ENCODE data around the gene NTRK2. TPM values are rescaled to one million over a fixed set of nuclear protein-coding genes. Genes with fewer than 3 reads are reported as not detected.

NTRK2 gene
- total RNA-seq, 1 donor from 2014 or later = 0.07 TPM

DNA sequence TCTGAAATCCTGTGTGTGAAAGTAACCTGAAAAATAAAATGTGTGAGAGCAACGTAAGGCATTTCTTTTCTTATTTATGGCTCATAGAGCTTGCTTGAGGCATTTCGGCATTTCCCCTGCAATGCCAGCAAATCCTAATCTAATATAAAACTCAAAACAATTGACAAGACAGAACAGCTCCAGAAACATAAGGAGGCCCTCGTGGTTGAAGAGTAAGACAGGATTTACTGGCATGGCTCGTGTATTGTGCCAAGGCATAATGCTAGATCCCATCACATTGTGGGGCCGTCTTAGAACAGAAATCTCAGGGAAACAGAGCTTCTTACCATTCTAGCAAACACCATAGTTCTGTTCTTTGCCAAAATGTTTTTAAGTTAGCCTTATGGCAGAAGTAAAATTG, 166.2 kb downstream of the NTRK2 start:
- ChIA-PET POLR2A (no interaction called here), CTCF (no interaction called here)
- DNase-seq (no peak), ATAC-seq (ENCODE audit: low read depth) (no peak)
- Mint-ChIP-seq H3K27ac (no peak overlapping the region), H3K36me3 (ENCODE audit: low read depth) (no peaks in the 10 kb centered on the region), H3K9me3 (no peaks in the 10 kb centered on the region), H3K4me1 (no peaks in the 10 kb centered on the region), H3K4me3 (no peak overlapping the region), H3K27me3 (no peaks in the 10 kb centered on the region)
- intact Hi-C loops (cut with micrococcal nuclease) = no loop called here
- TF ChIP-seq CTCF (IDR thresholded peaks at IDR 0.05) = no peak

GRCh38 chr9:84838879-84839278, 169.3 kb downstream of the NTRK2 start:
- DNase-seq = no peak
- CTCF ChIA-PET = no interaction called here
- Mint-ChIP-seq H3K4me3 (no peak overlapping the region), H3K27me3 (peaks cover 2% of the 10 kb centered on the region), H3K36me3 (ENCODE audit: low read depth) (no peaks in the 10 kb centered on the region), H3K27ac (no peak overlapping the region), H3K4me1 (peaks cover under 1% of the 10 kb centered on the region), H3K9me3 (no peaks in the 10 kb centered on the region)
- intact Hi-C loops (cut with micrococcal nuclease) = no loop called here
- POLR2A ChIA-PET = no interaction called here
- TF ChIP-seq CTCF (IDR thresholded peaks at IDR 0.05) = no peak
- no peak for ATAC-seq (ENCODE audit: low read depth)

DNA sequence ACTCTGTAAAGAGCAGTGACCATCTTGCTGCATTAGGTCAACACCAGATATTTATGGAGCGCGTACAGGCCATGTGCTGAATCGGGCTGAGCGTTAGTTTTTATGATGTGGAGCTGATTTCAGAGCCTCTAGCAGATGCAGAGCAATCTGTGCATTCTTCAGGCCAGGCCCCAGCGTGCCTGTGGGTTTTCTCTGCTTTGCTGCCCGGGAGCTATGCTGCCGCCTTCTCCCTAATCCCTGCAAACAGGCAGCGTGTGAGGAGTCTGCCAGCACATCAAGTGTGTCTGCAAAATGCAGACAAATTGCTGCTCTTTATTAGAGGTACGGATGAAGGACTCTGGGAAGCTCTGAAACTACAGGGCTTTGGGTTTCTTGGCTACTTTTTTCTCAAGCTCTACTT, 170.0 kb downstream of the NTRK2 start:
- ChIA-PET CTCF (no interaction called here), POLR2A (no interaction called here)
- H3K4me1 Mint-ChIP-seq = peaks cover 2% of the 10 kb centered on the region
- no peak overlapping the region for H3K27ac Mint-ChIP-seq
- H3K9me3 Mint-ChIP-seq = no peaks in the 10 kb centered on the region
- intact Hi-C loops (cut with micrococcal nuclease) = no loop called here
- H3K27me3 Mint-ChIP-seq = peaks cover 2% of the 10 kb centered on the region
- no peak overlapping the region for H3K4me3 Mint-ChIP-seq
- no peaks in the 10 kb centered on the region for H3K36me3 Mint-ChIP-seq (ENCODE audit: low read depth)
- no peak for ATAC-seq (ENCODE audit: low read depth)
- TF ChIP-seq CTCF (IDR thresholded peaks at IDR 0.05) = no peak
- no peak for DNase-seq

GRCh38 chr9:84841931-84842330, 172.4 kb downstream of the NTRK2 start:
- H3K4me1 Mint-ChIP-seq = peaks cover 2% of the 10 kb centered on the region
- POLR2A ChIA-PET = no interaction called here
- ATAC-seq (ENCODE audit: low read depth) (no peak), DNase-seq (no peak)
- intact Hi-C loops (cut with micrococcal nuclease) = no loop called here
- no peak overlapping the region for H3K27ac Mint-ChIP-seq
- H3K36me3 Mint-ChIP-seq (ENCODE audit: low read depth) = no peaks in the 10 kb centered on the region
- no peak for TF ChIP-seq CTCF (IDR thresholded peaks at IDR 0.05)
- CTCF ChIA-PET = no interaction called here
- peaks cover 2% of the 10 kb centered on the region for H3K27me3 Mint-ChIP-seq
- peaks cover 3% of the 10 kb centered on the region for H3K9me3 Mint-ChIP-seq
- no peak overlapping the region for H3K4me3 Mint-ChIP-seq

GRCh38 chr9:84843175-84843824, 173.8 kb downstream of the NTRK2 start:
- H3K27ac Mint-ChIP-seq = no peak overlapping the region
- intact Hi-C loops (cut with micrococcal nuclease) = no loop called here
- CTCF ChIA-PET = no interaction called here
- peaks cover 2% of the 10 kb centered on the region for H3K27me3 Mint-ChIP-seq
- TF ChIP-seq CTCF (IDR thresholded peaks at IDR 0.05) = no peak
- no peak overlapping the region for H3K4me3 Mint-ChIP-seq
- POLR2A ChIA-PET = no interaction called here
- H3K9me3 Mint-ChIP-seq = peaks cover 3% of the 10 kb centered on the region
- DNase-seq = no peak
- no peaks in the 10 kb centered on the region for H3K36me3 Mint-ChIP-seq (ENCODE audit: low read depth)
- H3K4me1 Mint-ChIP-seq = peaks cover 2% of the 10 kb centered on the region
- no peak for ATAC-seq (ENCODE audit: low read depth)

All from activated B cell treated with CpG ODN at 0.5 μM for 24 hours (primary cell).